Measurements from ENCODE around the gene DNPH1.

DNA sequence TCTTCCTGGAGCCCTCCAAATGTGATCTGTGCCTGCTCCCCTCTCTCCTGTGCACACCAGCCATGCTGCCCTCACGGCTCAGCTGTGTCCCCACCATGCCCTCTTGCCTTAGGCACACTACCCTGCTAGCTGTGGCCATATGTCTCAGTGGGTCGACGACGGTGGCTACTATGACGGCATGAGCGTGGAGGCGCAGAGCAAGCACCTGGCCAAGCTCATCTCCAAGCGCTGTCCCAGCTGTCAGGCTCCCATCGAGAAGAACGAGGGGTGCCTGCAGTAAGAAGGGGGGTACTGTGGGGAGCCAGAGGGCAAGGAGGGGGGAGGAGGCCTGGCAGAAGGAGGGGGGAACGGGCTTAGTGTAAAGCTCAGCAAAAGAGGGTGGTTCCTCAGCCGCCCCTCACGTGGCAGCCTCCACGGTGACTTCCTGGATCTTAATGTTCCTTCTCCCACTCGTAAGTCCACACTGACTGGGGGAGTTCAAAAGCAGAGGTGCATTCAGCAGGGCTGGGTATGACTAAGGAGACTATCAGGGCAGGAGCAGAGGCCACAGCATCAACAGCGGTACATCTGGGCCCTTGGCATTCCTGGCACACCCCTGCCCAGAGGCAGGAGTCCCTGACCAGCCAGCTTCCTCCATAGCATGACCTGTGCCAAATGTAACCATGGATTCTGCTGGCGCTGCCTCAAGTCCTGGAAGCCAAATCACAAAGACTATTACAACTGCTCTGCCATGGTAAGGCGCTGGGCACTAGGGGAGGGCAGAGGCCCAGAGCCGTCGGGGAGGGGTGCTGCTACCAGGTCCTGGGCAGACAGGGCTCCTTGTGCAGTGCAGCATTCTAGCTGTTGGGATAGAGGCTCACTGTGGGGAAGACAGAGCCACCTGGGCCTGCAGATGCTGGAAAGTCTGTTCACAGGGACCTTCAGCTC is 8.0 kb downstream of the DNPH1 start:
- TF ChIP-seq, protein P1, sequence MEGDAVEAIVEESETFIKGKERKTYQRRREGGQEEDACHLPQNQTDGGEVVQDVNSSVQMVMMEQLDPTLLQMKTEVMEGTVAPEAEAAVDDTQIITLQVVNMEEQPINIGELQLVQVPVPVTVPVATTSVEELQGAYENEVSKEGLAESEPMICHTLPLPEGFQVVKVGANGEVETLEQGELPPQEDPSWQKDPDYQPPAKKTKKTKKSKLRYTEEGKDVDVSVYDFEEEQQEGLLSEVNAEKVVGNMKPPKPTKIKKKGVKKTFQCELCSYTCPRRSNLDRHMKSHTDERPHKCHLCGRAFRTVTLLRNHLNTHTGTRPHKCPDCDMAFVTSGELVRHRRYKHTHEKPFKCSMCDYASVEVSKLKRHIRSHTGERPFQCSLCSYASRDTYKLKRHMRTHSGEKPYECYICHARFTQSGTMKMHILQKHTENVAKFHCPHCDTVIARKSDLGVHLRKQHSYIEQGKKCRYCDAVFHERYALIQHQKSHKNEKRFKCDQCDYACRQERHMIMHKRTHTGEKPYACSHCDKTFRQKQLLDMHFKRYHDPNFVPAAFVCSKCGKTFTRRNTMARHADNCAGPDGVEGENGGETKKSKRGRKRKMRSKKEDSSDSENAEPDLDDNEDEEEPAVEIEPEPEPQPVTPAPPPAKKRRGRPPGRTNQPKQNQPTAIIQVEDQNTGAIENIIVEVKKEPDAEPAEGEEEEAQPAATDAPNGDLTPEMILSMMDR (IDR thresholded peaks at IDR 0.05) = no peak
- TF ChIP-seq POLR2A (IDR thresholded peaks at IDR 0.05) (no peak), EP300 (IDR thresholded peaks at IDR 0.05; ENCODE audit: low read depth) (no peak)

Measured in transverse colon (tissue), 3 donors.